Erythroblast (primary cell): ENCODE results near the gene COPS6.

Experiments
- GATA1 ChIP-seq: IDR thresholded peaks from 2 replicates; pipeline ENCODE4 v1.6.1; 2011; ENCODE audit warnings: low read depth, mild to moderate bottlenecking, control low read depth, low read length, moderate library complexity
- POLR2A ChIP-seq: IDR thresholded peaks from 2 replicates; pipeline ENCODE4 v1.6.1; 2011; ENCODE audit warnings: mild to moderate bottlenecking, low read length

DNA sequence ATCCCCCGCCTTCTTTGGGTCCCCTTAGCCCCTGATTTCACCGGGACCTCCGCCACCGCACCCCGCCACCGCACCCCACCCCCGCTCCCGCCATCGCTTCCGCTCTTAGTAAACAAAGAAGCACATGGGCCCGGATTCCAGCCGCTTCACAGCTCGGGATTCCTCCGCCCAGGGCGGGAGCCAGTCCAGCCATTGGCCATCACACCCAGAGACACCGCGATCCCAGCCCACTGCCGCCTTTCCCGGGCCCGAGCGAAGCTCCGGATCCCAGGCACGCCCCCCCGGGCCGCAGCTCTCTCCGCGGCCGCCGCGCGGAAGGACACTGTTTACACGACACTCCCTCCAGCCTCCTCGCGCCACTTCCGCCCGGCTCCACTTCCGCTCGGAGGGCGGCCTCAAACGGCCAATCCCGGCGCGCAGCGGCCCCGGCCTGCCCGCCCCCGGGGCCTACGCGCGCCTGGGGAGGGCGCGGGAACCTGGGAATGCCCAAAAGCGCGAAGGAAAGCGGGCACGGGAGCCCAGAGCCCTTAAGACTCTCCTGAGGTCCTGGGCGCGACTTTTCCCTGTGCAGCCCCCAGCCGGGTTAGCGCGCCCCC is 11.7 kb downstream of the COPS6 start:
- TF ChIP-seq POLR2A (no peak), GATA1 (no peak)
